GM12878 (cell line): ENCODE measurements around the gene DNAH3. TPM values are rescaled to one million over a fixed set of nuclear protein-coding genes. Genes with fewer than 3 reads are reported as not detected.

Source experiments
- ATAC-seq: fragments of 200-7000 bp; cut with Tn5 transposase; 3 replicates; pipeline ENCODE4 v1.9.1; 2020; ENCODE audit warnings: mild to moderate bottlenecking, moderate library complexity
- BruUV-seq: library from RNA; stranded (reverse); fragments of 400-500 nt; replicated peaks from 2 replicates; lab custom pipeline; 2021; lab: Mats Ljungman, UMichigan
- CTCF ChIA-PET: fragments of 300-600 bp; sonication (Branson Sonifier 250); formaldehyde crosslinking; extraction: SDS; loops from one replicate; lab custom pipeline; 2021; ENCODE audit warnings: inconsistent platforms; lab: Yijun Ruan, JAX
- POLR2A ChIA-PET: fragments of 350-600 bp; formaldehyde crosslinking; extraction: SDS; loops from one replicate; lab custom pipeline; 2021; ENCODE audit warnings: inconsistent platforms; lab: Charles Lee
- RAD21 ChIA-PET: fragments of 300-600 bp; sonication (Branson Sonifier 250); formaldehyde crosslinking; loops from one replicate; lab custom pipeline; 2023; ENCODE audit warnings: antibody characterized with exemption; ENCODE audit not compliant: unreplicated experiment; lab: Charles Lee
- SMC1A ChIA-PET: fragments of 300-600 bp; sonication (Branson Sonifier 250); formaldehyde crosslinking; loops from one replicate; lab custom pipeline; 2023; ENCODE audit not compliant: unreplicated experiment, uncharacterized antibody; lab: Charles Lee
- DNase-seq: peaks from one replicate; pipeline ENCODE4 v3.0.0-alpha.2; 2011; ENCODE audit warnings: low read depth, low spot score
- FAIRE-seq: peaks from 3 replicates; lab custom pipeline; 2011; peaks lifted over from hg19 to GRCh38; lab: Jason Lieb, UNC
- H2AFZ ChIP-seq: 2 replicates; pipeline ENCODE4 v1.6.0; 2011; ENCODE audit warnings: low read depth, low read length, control low read depth; ENCODE audit not compliant: control insufficient read depth
- H3K27ac ChIP-seq: 2 replicates; pipeline ENCODE4 v1.5.1; 2011; ENCODE audit warnings: control low read depth; ENCODE audit not compliant: control insufficient read depth, insufficient read depth
- H3K27me3 ChIP-seq, 2 experiments: replicated peaks in 1 of 2; 2 replicates each; pipeline versions ENCODE4 v1.6.0 to v1.6.1; 2011; ENCODE audit warnings: low read length in 1 of 2; ENCODE audit not compliant: control insufficient read depth in 2 of 2, insufficient read depth in 2 of 2
- H3K36me3 ChIP-seq, 2 experiments: 2 replicates each; pipeline ENCODE4 v1.5.1; 2011; ENCODE audit warnings: low read length in 1 of 2; ENCODE audit not compliant: control insufficient read depth in 2 of 2, insufficient read depth in 2 of 2
- H3K4me1 ChIP-seq: 2 replicates; pipeline ENCODE4 v1.6.1; 2011; ENCODE audit warnings: mild to moderate bottlenecking, low read length, moderate library complexity, mixed read lengths; ENCODE audit not compliant: control insufficient read depth, insufficient read depth
- H3K4me2 ChIP-seq: 2 replicates; pipeline ENCODE4 v1.6.0; 2011; ENCODE audit warnings: control low read depth; ENCODE audit not compliant: control insufficient read depth, insufficient read depth
- H3K4me3 ChIP-seq: fragments of 200-600 bp; sonication (generic); 2 replicates; pipeline ENCODE4 v1.5.1; 2016
- H3K79me2 ChIP-seq: 2 replicates; pipeline ENCODE4 v1.6.0; 2011; ENCODE audit warnings: low read length; ENCODE audit not compliant: control insufficient read depth, insufficient read depth
- H3K9ac ChIP-seq: 2 replicates; pipeline ENCODE4 v1.8.0; 2011; ENCODE audit warnings: low read length, control low read depth, mixed read lengths; ENCODE audit not compliant: control insufficient read depth, insufficient read depth
- H3K9me3 ChIP-seq: replicated peaks from 3 replicates; pipeline ENCODE4 v1.5.1; 2011; ENCODE audit warnings: mild to moderate bottlenecking, low read length; ENCODE audit not compliant: control insufficient read depth, insufficient read depth
- H4K20me1 ChIP-seq: 2 replicates; pipeline ENCODE4 v1.6.0; 2011; ENCODE audit not compliant: control insufficient read depth, insufficient read depth
- ATF7 ChIP-seq: fragments of 450-650 bp; IDR thresholded peaks from 2 replicates; pipeline ENCODE4 v1.6.1; 2016; ENCODE audit warnings: low read depth, mild to moderate bottlenecking
- BCLAF1 ChIP-seq: fragments of 450-650 bp; IDR thresholded peaks from 2 replicates; pipeline ENCODE4 v1.6.1; 2017; ENCODE audit warnings: antibody characterized with exemption, mild to moderate bottlenecking, moderate library complexity
- FOXM1 ChIP-seq: IDR thresholded peaks from 2 replicates; pipeline ENCODE4 v1.6.1; 2012; ENCODE audit warnings: low read depth, mild to moderate bottlenecking, inconsistent platforms, low read length, moderate library complexity
- HCFC1 ChIP-seq: fragments of 150-350 bp; IDR thresholded peaks from 2 replicates; pipeline ENCODE4 v1.6.1; 2014; ENCODE audit warnings: low read length
- IRF4 ChIP-seq: IDR thresholded peaks from 2 replicates; pipeline ENCODE4 v1.6.1; 2011; ENCODE audit warnings: low read depth, low read length
- IRF5 ChIP-seq: fragments of 450-650 bp; IDR thresholded peaks from 2 replicates; pipeline ENCODE4 v1.6.1; 2017; ENCODE audit warnings: borderline replicate concordance
- JUNB ChIP-seq: IDR thresholded peaks from 2 replicates; pipeline ENCODE4 v1.6.1; 2016; ENCODE audit warnings: antibody characterized with exemption, mild to moderate bottlenecking
- KAT2A ChIP-seq: conservative IDR thresholded peaks from 2 replicates; pipeline ENCODE4 v1.6.1; 2011; ENCODE audit warnings: low read depth, low read length; ENCODE audit not compliant: control insufficient read depth
- MYC ChIP-seq: IDR thresholded peaks from 2 replicates; pipeline ENCODE4 v1.6.1; 2011; ENCODE audit warnings: mild to moderate bottlenecking, low read length, moderate library complexity, inconsistent platforms; ENCODE audit not compliant: insufficient read depth, insufficient replicate concordance, insufficient read length, severe bottlenecking
- NRF1 ChIP-seq: conservative IDR thresholded peaks from 2 replicates; pipeline ENCODE4 v1.6.1; 2011; ENCODE audit warnings: mild to moderate bottlenecking, low read depth, low read length, improper control_type of control experiment
- POLR2AphosphoS2 ChIP-seq: IDR thresholded peaks from 2 replicates; pipeline ENCODE4 v1.6.1; 2011; ENCODE audit warnings: low read depth, mild to moderate bottlenecking, low read length, improper control_type of control experiment, moderate library complexity
- TBL1XR1 ChIP-seq: IDR thresholded peaks from 2 replicates; pipeline ENCODE4 v1.6.1; 2012; ENCODE audit warnings: low read depth, low read length, improper control_type of control experiment
- ZNF384 ChIP-seq: IDR thresholded peaks from 2 replicates; pipeline ENCODE4 v1.6.1; 2012; ENCODE audit warnings: low read depth, mild to moderate bottlenecking, low read length, improper control_type of control experiment, borderline replicate concordance
- ZNF592 ChIP-seq: fragments of 450-650 bp; IDR thresholded peaks from 2 replicates; pipeline ENCODE4 v1.6.1; 2017; ENCODE audit warnings: mild to moderate bottlenecking, moderate library complexity
- WGBS: methylation state at CpG from one replicate; pipeline ENCODE4 v1.1.6; 2016; ENCODE audit warnings: low lambda C conversion rate; ENCODE audit not compliant: insufficient replicate concordance, insufficient coverage; ENCODE audit errors: missing lambda C conversion rate; 5-methylcytosine and 5-hydroxymethylcytosine counted together
- in situ Hi-C: fragments of 300-500 bp; cut with MboI; formaldehyde crosslinking; loops from 9 replicates; pipeline ENCODE4 v1.14.3; 2018; ENCODE audit warnings: mixed read lengths
- intact Hi-C: fragments of 100-400 bp; cut with micrococcal nuclease; formaldehyde crosslinking; loops from one replicate; pipeline ENCODE4 v1.14.2; 2022; ENCODE audit not compliant: unreplicated experiment
- polyA plus RNA-seq, 11 experiments: library from polyadenylated mRNA; depleted of rRNA in 4 of 11; unstranded in 6 of 11; stranded (reverse) in 5 of 11; fragments of >200 nt; fragmentation: Nextera tagmentation in 4 of 11; fragmentation: Illumina TruSeq in 1 of 11; extraction: Ambion mirVana in 4 of 11; extraction: Trizol in 1 of 11; gene quantifications; 1 replicate in 1 of 11; 2 replicates in 10 of 11; pipeline versions ENCODE4 v1.2.1 to v1.2.3, GENCODE V29; 2011 to 2016; ENCODE audit warnings: inconsistent platforms in 2 of 11, missing spikeins in 2 of 11, low read depth in 1 of 11
- total RNA-seq, 4 experiments: library from RNA; depleted of rRNA in 3 of 4; stranded (reverse); fragments of >200 nt in 3 of 4; fragmentation: Illumina TruSeq in 1 of 4; extraction: Trizol in 1 of 4; gene quantifications; 2 replicates each; pipeline versions ENCODE4 v1.2.1 to v1.2.3, GENCODE V29; 2013 to 2021

Gene DNAH3
- total and polyA plus RNA-seq, 10 of the 15 experiments (the other 5 are each of a cell fraction or from before 2014, with no cell fraction given): under 0.01 to 0.04 (median 0.04) TPM; not detected in 5

GRCh38 chr16:20894388-20894787, 256.3 kb downstream of the DNAH3 start (continued):
- TF ChIP-seq BCLAF1: no peak
- no peak for TF ChIP-seq POLR2AphosphoS2
- TF ChIP-seq FOXM1: no peak
- TF ChIP-seq ATF7: no peak
- no peak for TF ChIP-seq IRF4

GRCh38 chr16:20889625-20890275, 260.9 kb downstream of the DNAH3 start:
- Histone ChIP-seq H3K79me2 (no peaks in the 10 kb centered on the region), H3K27me3 (no peaks in the 10 kb centered on the region), H3K9me3 (no peaks in the 10 kb centered on the region), H3K27ac (no peak overlapping the region), H4K20me1 (no peaks in the 10 kb centered on the region), H3K4me2 (no peak overlapping the region), H3K36me3 (no peaks in the 10 kb centered on the region; a peak in 2 of 4 replicates), H3K4me3 (no peak overlapping the region), H3K9ac (no peak overlapping the region), H3K4me1 (no peaks in the 10 kb centered on the region), H2AFZ (no peak overlapping the region)
- FAIRE-seq: no peak
- ChIA-PET SMC1A (interaction anchor here (1.8 kb wide), 1 partner anchor 9 kb away, joined by 5 read pairs; no protein-coding TSS in a partner anchor), RAD21 (no interaction called here), CTCF (interaction anchor here (1.2 kb wide), 1 partner anchor 39 kb away, joined by 4 read pairs; no protein-coding TSS in a partner anchor), POLR2A (interaction anchor here (0.6 to 0.7 kb wide), 3 partner anchors 14 to 68 kb away, joined by 3 read pairs; no protein-coding TSS in a partner anchor)
- 85% methylated on average over 4 of the region's 4 CpGs for WGBS
- DNase-seq: no peak
- intact Hi-C loops: no loop called here
- no peak for ATAC-seq
- no TSS peak for BruUV-seq
- in situ Hi-C loops: no loop called here
- no peak for TF ChIP-seq JUNB
- TF ChIP-seq ZNF592: no peak
- TF ChIP-seq KAT2A: no peak
- TF ChIP-seq IRF5: no peak
- TF ChIP-seq ZNF384: no peak
- no peak for TF ChIP-seq MYC
- TF ChIP-seq POLR2AphosphoS2: no peak
- no peak for TF ChIP-seq IRF4
- no peak for TF ChIP-seq NRF1
- no peak for TF ChIP-seq HCFC1
- TF ChIP-seq TBL1XR1: no peak
